HCT116 (cell line): ENCODE measurements around the gene EVPLL. TPM values are rescaled to one million over a fixed set of nuclear protein-coding genes. Genes with fewer than 3 reads are reported as not detected.

Experiments used
- ATAC-seq: fragments of 200-7000 bp; cut with Tn5 transposase; 2 replicates; pipeline ENCODE4 v1.9.1; 2020; ENCODE audit warnings: mild to moderate bottlenecking, moderate library complexity
- BruUV-seq: library from RNA; stranded (reverse); fragments of 400-500 nt; replicated peaks from 2 replicates; lab custom pipeline; 2021; lab: Mats Ljungman, UMichigan
- CTCF ChIA-PET: fragments of 300-600 bp; sonication (Branson Sonifier 250); formaldehyde crosslinking; loops from one replicate; lab custom pipeline; 2021; ENCODE audit warnings: antibody characterized with exemption; lab: Charles Lee
- POLR2A ChIA-PET: fragments of 300-600, 350-600 bp; sonication (Branson Sonifier 250); formaldehyde crosslinking; loops from one replicate; lab custom pipeline; 2021; ENCODE audit warnings: antibody characterized with exemption; lab: Charles Lee
- RAD21 ChIA-PET, 2 experiments: fragments of 300-600 bp; sonication (Branson Sonifier 250); formaldehyde crosslinking; loops; one replicate each; lab custom pipeline; 2023; ENCODE audit warnings: low total read pairs in 2 of 2; ENCODE audit not compliant: uncharacterized antibody in 2 of 2, unreplicated experiment in 2 of 2, low non-redundant PET in 1 of 2; lab: Charles Lee
- DNase-seq: peaks from one replicate; pipeline ENCODE4 v3.0.0-alpha.2; 2010; ENCODE audit warnings: low read depth, low spot score
- H2AFZ ChIP-seq: fragments of 200-600 bp; shearing (Covaris generic), sonication (generic); 2 replicates; pipeline ENCODE4 v1.6.1; 2017; ENCODE audit warnings: low read depth, mixed run types, mixed read lengths, antibody characterized with exemption, low read length; ENCODE audit not compliant: poor library complexity, severe bottlenecking
- H3K27ac ChIP-seq: 2 replicates; pipeline ENCODE4 v1.5.1; 2012; ENCODE audit warnings: low read depth, low read length
- H3K27me3 ChIP-seq: fragments of 200-600 bp; sonication (generic); 2 replicates; pipeline ENCODE4 v1.6.1; 2016; ENCODE audit warnings: mixed run types, low read length, mixed read lengths; ENCODE audit not compliant: insufficient read depth
- H3K36me3 ChIP-seq, 2 experiments: fragments of 200-500 bp in 1 of 2; fragments of 200-600 bp in 1 of 2; sonication (Bioruptor generic) in 1 of 2; sonication (generic) in 1 of 2; 2 replicates each; pipeline versions ENCODE4 v1.5.1 to v1.6.1; 2014 to 2016; ENCODE audit warnings: low read length in 2 of 2, inconsistent platforms in 1 of 2, mixed read lengths in 1 of 2, mixed run types in 1 of 2; ENCODE audit not compliant: insufficient read depth in 2 of 2, control insufficient read depth in 1 of 2
- H3K4me1 ChIP-seq, 2 experiments: fragments of 200-600 bp in 1 of 2; sonication (generic) in 1 of 2; 2 replicates each; pipeline versions ENCODE4 v1.5.1 to v1.6.1; 2012 to 2017; ENCODE audit warnings: low read length in 2 of 2, inconsistent platforms in 1 of 2, mild to moderate bottlenecking in 1 of 2, mixed read lengths in 1 of 2, mixed run types in 1 of 2, moderate library complexity in 1 of 2; ENCODE audit not compliant: insufficient read depth in 2 of 2, control insufficient read depth in 1 of 2
- H3K4me2 ChIP-seq: fragments of 200-600 bp; sonication (generic); 2 replicates; pipeline ENCODE4 v1.6.1; 2017; ENCODE audit warnings: mixed run types, low read length, mixed read lengths
- H3K4me3 ChIP-seq, 2 experiments: fragments of 200-600 bp in 1 of 2; sonication (generic) in 1 of 2; replicated peaks in 1 of 2; 2 replicates each; pipeline ENCODE4 v1.5.1; 2011 to 2016; ENCODE audit warnings: low read length in 2 of 2, control low read depth in 1 of 2, low read depth in 1 of 2, mild to moderate bottlenecking in 1 of 2, mixed read lengths in 1 of 2, mixed run types in 1 of 2
- H3K79me2 ChIP-seq: fragments of 200-600 bp; sonication (generic); 2 replicates; pipeline ENCODE4 v1.6.1; 2017; ENCODE audit warnings: mild to moderate bottlenecking, mixed run types, low read length, moderate library complexity, mixed read lengths; ENCODE audit not compliant: insufficient read depth
- H3K9ac ChIP-seq: fragments of 200-600 bp; sonication (generic); 2 replicates; pipeline ENCODE4 v1.6.1; 2016; ENCODE audit warnings: low read length, mixed read lengths
- H3K9me2 ChIP-seq: fragments of 200-600 bp; sonication (generic), shearing (Covaris generic); 2 replicates; pipeline ENCODE4 v1.6.1; 2017; ENCODE audit warnings: mixed run types, mild to moderate bottlenecking, moderate library complexity; ENCODE audit not compliant: insufficient read depth
- H3K9me3 ChIP-seq, 2 experiments: fragments of 200-500 bp in 1 of 2; fragments of 200-600 bp in 1 of 2; sonication (Bioruptor generic) in 1 of 2; sonication (generic) in 1 of 2; 2 replicates each; pipeline ENCODE4 v1.6.1; 2014 to 2017; ENCODE audit warnings: low read length in 2 of 2, mixed read lengths in 2 of 2, inconsistent platforms in 1 of 2, low read depth in 1 of 2, mild to moderate bottlenecking in 1 of 2, mixed run types in 1 of 2, moderate library complexity in 1 of 2; ENCODE audit not compliant: control insufficient read depth in 1 of 2, insufficient read depth in 1 of 2
- H4K20me1 ChIP-seq: fragments of 200-600 bp; sonication (generic), shearing (Covaris generic); 2 replicates; pipeline ENCODE4 v1.6.1; 2017; ENCODE audit warnings: mixed run types, mild to moderate bottlenecking, moderate library complexity; ENCODE audit not compliant: insufficient read depth
- ATF3 ChIP-seq: IDR thresholded peaks from 2 replicates; pipeline ENCODE4 v1.6.1; 2012
- CBX3 ChIP-seq: IDR thresholded peaks from 2 replicates; pipeline ENCODE4 v1.6.1; 2012; ENCODE audit warnings: low read depth
- EGR1 ChIP-seq: IDR thresholded peaks from 2 replicates; pipeline ENCODE4 v1.6.1; 2012; ENCODE audit warnings: low read depth
- ELF1 ChIP-seq: IDR thresholded peaks from 2 replicates; pipeline ENCODE4 v1.6.1; 2012; ENCODE audit warnings: low read depth, borderline replicate concordance
- EZH2phosphoT487 ChIP-seq: fragments of 200-600 bp; IDR thresholded peaks from 2 replicates; pipeline ENCODE4 v1.6.1; 2018; ENCODE audit warnings: antibody characterized with exemption, borderline replicate concordance
- JUND ChIP-seq: IDR thresholded peaks from 2 replicates; pipeline ENCODE4 v1.6.1; 2012
- POLR2A ChIP-seq: IDR thresholded peaks from 2 replicates; pipeline ENCODE4 v1.7.0; 2011; ENCODE audit warnings: borderline replicate concordance; ENCODE audit not compliant: insufficient read depth, insufficient read length; ENCODE audit errors: extremely low read depth
- POLR2AphosphoS5 ChIP-seq: IDR thresholded peaks from 2 replicates; pipeline ENCODE4 v1.6.1; 2011; ENCODE audit warnings: mild to moderate bottlenecking, low read depth, low read length, moderate library complexity
- SP1 ChIP-seq: IDR thresholded peaks from 2 replicates; pipeline ENCODE4 v1.6.1; 2012; ENCODE audit warnings: low read depth
- TCF7L2 ChIP-seq: IDR thresholded peaks from 2 replicates; pipeline ENCODE4 v1.7.0; 2011; ENCODE audit warnings: borderline replicate concordance, inconsistent platforms; ENCODE audit not compliant: insufficient read depth, insufficient read length; ENCODE audit errors: extremely low read depth
- ZBTB33 ChIP-seq: IDR thresholded peaks from 2 replicates; pipeline ENCODE4 v1.6.1; 2011; ENCODE audit warnings: mild to moderate bottlenecking, low read length, moderate library complexity; ENCODE audit not compliant: insufficient replicate concordance; ENCODE audit errors: extremely low read depth
- ZNF274 ChIP-seq: fragments of 200-500 bp; sonication (Bioruptor generic); IDR thresholded peaks from 2 replicates; pipeline ENCODE4 v1.6.1; 2014; ENCODE audit warnings: mild to moderate bottlenecking, low read depth, low read length, inconsistent platforms
- intact Hi-C: fragments of 100-400 bp; cut with micrococcal nuclease; formaldehyde crosslinking; loops from 2 replicates; pipeline ENCODE4 v1.10.0; 2022
- total RNA-seq: library from RNA; stranded (reverse); gene quantifications from one replicate; pipeline ENCODE4 v1.2.1, GENCODE V29; 2021; ENCODE audit not compliant: unreplicated experiment

The EVPLL gene
- total RNA-seq, 1 experiment from 2014 or later: not detected

- no peaks in the 10 kb centered on the region for H3K9me3 ChIP-seq
- TF ChIP-seq SP1 (no peak), POLR2A (no peak), EZH2phosphoT487 (no peak), ATF3 (no peak), POLR2AphosphoS5 (no peak), ELF1 (no peak), ZNF274 (no peak), JUND (no peak), EGR1 (no peak)
- TF ChIP-seq, all 23 proteins: peak for 0
- Histone ChIP-seq H3K27ac (peak overlapping the region; percentile 86), H3K79me2 (peaks cover 42% of the 10 kb centered on the region), H3K9me2 (no peaks in the 10 kb centered on the region), H4K20me1 (no peaks in the 10 kb centered on the region), H2AFZ (no peak overlapping the region), H3K4me2 (peak overlapping the region; percentile 81), H3K27me3 (no peaks in the 10 kb centered on the region), H3K4me1 (peaks cover 8 to 10% of the 10 kb centered on the region in 2 experiments), H3K4me3 (peak overlapping the region; percentile 87 to 97), H3K9ac (peak overlapping the region; percentile 84), H3K36me3 (peaks cover 0 to 7% of the 10 kb centered on the region in 2 experiments; a peak in 1 of 4 replicates)
- intact Hi-C loops: no loop called here
- DNase-seq (no peak), ATAC-seq (no peak)
- ChIA-PET CTCF (no interaction called here), POLR2A (interaction anchor here (1.4 kb wide), 1 partner anchor 9 kb away, joined by 4 read pairs; no protein-coding TSS in a partner anchor), RAD21 (no interaction called here)
- no TSS peak for BruUV-seq
These were observed 15.5 kb upstream of the EVPLL start for GRCh38 chr17:18361837-18362697.

GRCh38 chr17:18362698-18363100 is 14.9 kb upstream of the EVPLL start:
- DNase-seq (no peak), ATAC-seq (peak; percentile 15)
- TF ChIP-seq ATF3: no peak
- TF ChIP-seq ELF1: no peak
- TF ChIP-seq SP1: no peak
- TF ChIP-seq TCF7L2: no peak
- TF ChIP-seq CBX3: no peak
- TF ChIP-seq POLR2A: no peak
- TF ChIP-seq ZBTB33: no peak
- no peak for TF ChIP-seq POLR2AphosphoS5
- TF ChIP-seq EGR1: no peak

More at GRCh38 chr17:18362698-18363100, 14.9 kb upstream of the EVPLL start:
- intact Hi-C loops: no loop called here
- peak overlapping the region; percentile 81 for H3K4me2 ChIP-seq
- CTCF ChIA-PET: no interaction called here
- peak overlapping the region; percentile 84 for H3K9ac ChIP-seq
- H3K4me3 ChIP-seq: peak overlapping the region; percentile 87 to 97
- peak overlapping the region; percentile 86 for H3K27ac ChIP-seq
- peaks cover 37% of the 10 kb centered on the region for H3K79me2 ChIP-seq
- RAD21 ChIA-PET: no interaction called here
- no peaks in the 10 kb centered on the region for H4K20me1 ChIP-seq
- H2AFZ ChIP-seq: peak overlapping the region; percentile 25
- no peaks in the 10 kb centered on the region for H3K27me3 ChIP-seq
- BruUV-seq: TSS peak; percentile 76
- no peaks in the 10 kb centered on the region for H3K9me2 ChIP-seq
- no peaks in the 10 kb centered on the region for H3K9me3 ChIP-seq
- peaks cover 8 to 10% of the 10 kb centered on the region in 2 experiments for H3K4me1 ChIP-seq
- H3K36me3 ChIP-seq: peaks cover 0 to 7% of the 10 kb centered on the region in 2 experiments; a peak in 1 of 4 replicates
- POLR2A ChIA-PET: interaction anchor here (1.4 kb wide), 1 partner anchor 9 kb away, joined by 4 read pairs; no protein-coding TSS in a partner anchor
